ENCODE data around the gene CASP7.
"Not testable (repeated sequence)": the region's sequence is repeated elsewhere in the genome, so short reads cannot be mapped to it uniquely, and the experiment has no call there.

Gene CASP7

GRCh38 chr10:113753020-113753692 lies 73.4 kb downstream of the CASP7 start:
- no peak for DNase-seq (ENCODE audit: low read depth in 2 of 2)

DNA sequence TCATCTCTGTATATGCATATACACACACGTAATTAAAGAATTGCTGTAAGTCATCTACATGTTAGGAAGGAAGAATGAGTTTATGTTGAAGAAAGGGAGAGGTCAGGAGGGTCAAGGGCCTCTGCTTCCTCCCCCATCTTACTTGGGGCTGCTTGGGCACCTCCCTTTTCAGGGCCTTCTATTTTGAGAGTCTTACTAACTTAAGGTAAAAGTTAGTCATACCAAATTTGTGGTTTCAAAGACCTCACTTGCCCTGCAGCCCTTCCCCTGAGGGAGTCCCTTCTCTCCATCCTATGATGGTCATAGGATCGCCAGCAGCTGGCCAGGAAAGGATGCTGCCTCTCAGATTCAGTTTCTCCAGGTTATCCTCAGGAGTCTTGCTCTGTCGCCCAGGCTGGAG lies 74.4 kb downstream of the CASP7 start:
- DNase-seq (ENCODE audit: low read depth in 2 of 2) = no peak

DNA sequence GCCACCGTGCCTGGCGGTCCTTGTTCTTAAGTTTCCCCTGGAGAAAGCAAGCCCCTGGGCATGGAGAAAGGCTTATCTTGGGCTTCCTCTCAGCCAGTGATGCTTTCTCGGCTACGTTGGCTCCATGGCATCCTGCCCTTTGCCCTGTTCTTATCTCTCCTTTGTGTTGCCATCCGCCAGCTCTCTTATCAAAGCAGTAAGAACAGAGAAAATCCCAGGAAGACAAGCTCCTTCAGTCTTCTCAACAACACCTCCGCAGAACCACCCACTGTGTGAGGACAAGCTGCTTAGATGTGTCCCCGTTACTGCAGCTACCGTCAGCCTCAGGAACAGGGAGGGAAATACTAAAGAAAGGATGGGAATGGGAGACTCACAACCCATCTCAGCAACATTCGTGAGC lies 75.1 kb downstream of the CASP7 start:
- DNase-seq (ENCODE audit: low read depth in 2 of 2) = no peak

GRCh38 chr10:113756940-113757543 lies 77.3 kb downstream of the CASP7 start:
- no peak for DNase-seq (ENCODE audit: low read depth in 2 of 2)

GRCh38 chr10:113762083-113762482 lies 82.4 kb downstream of the CASP7 start:
- no peak for DNase-seq (ENCODE audit: low read depth in 2 of 2)

- no peak for DNase-seq (ENCODE audit: low read depth in 2 of 2)
Observed at GRCh38 chr10:113764582-113764981, 84.9 kb downstream of the CASP7 start.

DNA sequence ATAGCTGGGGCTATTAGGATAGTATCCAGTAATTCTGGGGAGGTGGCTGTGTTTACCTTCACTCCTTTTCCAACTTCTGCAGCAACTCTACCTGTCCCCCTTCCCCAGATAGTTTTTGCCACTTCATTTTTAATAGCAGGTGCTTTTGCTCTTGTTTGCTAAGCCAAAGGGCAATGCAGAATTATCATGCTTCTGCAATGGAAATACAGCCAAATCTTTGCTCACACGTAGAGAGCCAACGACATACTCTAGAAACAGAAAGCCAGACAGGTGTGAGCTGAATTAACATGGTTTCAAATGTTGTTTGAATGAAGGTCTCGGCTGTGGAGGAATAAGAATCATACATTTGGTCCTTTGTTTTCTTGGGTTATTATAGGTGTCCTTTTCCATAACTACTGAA lies 86.2 kb downstream of the CASP7 start:
- DNase-seq (ENCODE audit: low read depth in 2 of 2) = no peak

GRCh38 chr10:113767222-113767621 lies 87.5 kb downstream of the CASP7 start:
- no peak for DNase-seq (ENCODE audit: low read depth in 2 of 2)

GRCh38 chr10:113770346-113770745 lies 90.6 kb downstream of the CASP7 start:
- no peak for DNase-seq (ENCODE audit: low read depth in 2 of 2)

- not testable (repeated sequence) for DNase-seq (ENCODE audit: low read depth in 2 of 2)
Observed at GRCh38 chr10:113771131-113771530, 91.4 kb downstream of the CASP7 start.

DNA sequence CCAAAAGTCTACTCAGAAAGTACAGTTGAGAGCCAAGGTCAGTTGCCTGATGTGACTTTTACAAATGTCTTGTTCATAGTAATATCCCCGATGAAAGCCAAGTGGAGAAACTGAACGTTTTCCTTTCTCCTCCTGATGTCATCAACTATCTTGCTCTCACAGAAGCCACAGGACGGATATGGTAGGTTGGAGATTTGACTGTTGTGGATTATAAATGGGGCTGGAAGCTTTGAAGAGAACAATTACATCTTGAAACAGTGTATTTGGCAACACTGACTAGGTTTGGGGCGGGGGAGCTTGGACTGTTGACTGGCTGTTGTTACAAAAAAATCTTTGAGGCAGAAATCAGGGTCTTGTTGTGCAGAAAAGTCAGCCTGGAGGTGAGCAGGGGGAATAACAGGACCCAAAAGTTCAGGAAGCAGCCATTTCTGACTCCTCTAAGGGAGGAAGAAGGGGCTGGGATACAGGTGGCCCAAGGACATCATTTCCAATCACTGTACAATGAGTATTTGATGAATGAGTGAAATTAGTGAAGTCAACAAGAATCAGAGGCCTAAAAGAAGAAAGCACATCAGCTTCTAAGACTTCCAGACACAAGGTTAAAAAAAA lies 96.1 kb downstream of the CASP7 start:
- DNase-seq (ENCODE audit: low read depth in 2 of 2) = no peak

DNA sequence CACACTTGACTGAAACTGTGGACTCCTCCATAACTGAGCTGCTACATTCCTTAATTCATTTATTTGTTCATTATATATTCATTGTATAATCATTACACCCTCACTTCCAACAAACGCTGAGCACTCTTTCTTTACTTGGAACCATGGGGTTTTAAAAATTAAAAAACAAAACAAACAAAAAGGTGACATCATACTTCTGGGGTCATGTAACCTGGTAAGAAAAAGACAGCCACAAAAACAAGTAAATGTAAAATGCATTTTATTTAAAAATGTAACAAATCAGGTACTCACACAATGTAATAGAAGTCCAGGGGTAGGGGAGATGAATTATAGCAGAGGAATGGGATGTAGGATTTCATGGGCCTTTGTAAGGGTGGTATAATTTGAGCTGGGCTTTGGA lies 96.8 kb downstream of the CASP7 start:
- no peak for DNase-seq (ENCODE audit: low read depth in 2 of 2)

Measured in stimulated activated CD4-positive, alpha-beta T cell treated with anti-CD3 and anti-CD28 coated beads, Interleukin-15, amount 100 ng/mL, for 48 hours (primary cell).